Vagina (tissue), 2 donors: Measurements from ENCODE around the gene INTS12. TPM values are rescaled to one million over a fixed set of nuclear protein-coding genes. Genes with fewer than 3 reads are reported as not detected.
"Not testable (repeated sequence)": the region's sequence is repeated elsewhere in the genome, so short reads cannot be mapped to it uniquely, and the experiment has no call there.

Source experiments
- DNase-seq, 2 donors: peaks; one replicate each; pipeline ENCODE4 v3.0.0-alpha.2; 2017; ENCODE audit errors: extremely low spot score in 2 of 2
- H3K27ac ChIP-seq: fragments of 200-600 bp; sonication (generic); one replicate; pipeline ENCODE4 v1.5.1; 2019
- H3K27me3 ChIP-seq: fragments of 200-600 bp; sonication (generic); one replicate; pipeline ENCODE4 v1.5.1; 2019
- H3K36me3 ChIP-seq, 2 donors: fragments of 200-600 bp; sonication (generic); one replicate each; pipeline ENCODE4 v1.5.1; 2017 to 2019
- H3K4me1 ChIP-seq: fragments of 200-600 bp; sonication (generic); one replicate; pipeline ENCODE4 v1.5.1; 2019
- H3K4me3 ChIP-seq, 2 donors: fragments of 200-600 bp; sonication (generic); 1 replicate in 1 of 2; 2 replicates in 1 of 2; pipeline ENCODE4 v1.5.1; 2016 to 2019
- H3K9me3 ChIP-seq: fragments of 200-600 bp; sonication (generic); one replicate; pipeline ENCODE4 v1.5.1; 2019
- CTCF ChIP-seq, 3 experiments: fragments of 450-650 bp in 2 of 3; fragments of 200-600 bp in 1 of 3; sonication (generic) in 1 of 3; IDR thresholded peaks; one replicate each; pipeline ENCODE4 v1.5.1; 2017 to 2019; ENCODE audit warnings: antibody characterized with exemption in 3 of 3, mild to moderate bottlenecking in 2 of 3, moderate library complexity in 2 of 3
- POLR2A ChIP-seq, 2 donors: fragments of 450-650 bp; IDR thresholded peaks; one replicate each; pipeline ENCODE4 v1.6.1; 2017; ENCODE audit warnings: antibody characterized with exemption in 2 of 2, mild to moderate bottlenecking in 2 of 2, moderate library complexity in 2 of 2
- POLR2AphosphoS5 ChIP-seq, 2 donors: sonication (generic); formaldehyde crosslinking; IDR thresholded peaks; one replicate each; pipeline ENCODE4 v1.9.0; 2017; ENCODE audit warnings: antibody characterized with exemption in 2 of 2, mild to moderate bottlenecking in 2 of 2, low read depth in 1 of 2; ENCODE audit not compliant: insufficient read depth in 1 of 2
- intact Hi-C: fragments of 100-400 bp; cut with DNase I; formaldehyde crosslinking; loops from one replicate; pipeline ENCODE4 v1.15.1; 2023
- total RNA-seq: library from RNA; depleted of rRNA; stranded (reverse); fragments of >200 nt; gene quantifications from one replicate; pipeline ENCODE4 v1.2.3, GENCODE V29; 2016

The INTS12 gene
- total RNA-seq, 1 donor from 2014 or later: 18.2 TPM

DNA sequence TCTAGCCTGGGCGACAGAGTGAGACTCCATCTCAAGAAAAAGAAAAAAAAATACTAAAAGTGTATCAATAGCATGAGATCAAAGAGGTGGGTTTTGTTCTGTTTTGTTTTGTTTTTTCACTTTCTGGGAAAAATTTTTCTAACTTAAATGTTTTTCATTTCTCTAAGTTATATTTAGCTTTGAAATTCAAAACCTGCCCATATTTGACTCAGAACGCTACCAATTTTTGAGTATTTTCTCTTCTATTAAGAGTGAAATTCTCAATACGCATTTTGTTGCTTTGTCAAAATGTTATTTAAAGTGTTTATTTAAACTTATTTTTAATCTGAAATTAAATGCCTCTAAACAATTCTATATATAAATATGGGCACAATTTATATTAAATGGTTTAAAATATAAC, 39.7 kb upstream of the INTS12 start:
- Histone ChIP-seq H3K27ac (no peak overlapping the region), H3K27me3 (no peaks in the 10 kb centered on the region), H3K36me3 (no peaks in the 10 kb centered on the region), H3K4me1 (no peaks in the 10 kb centered on the region), H3K9me3 (no peaks in the 10 kb centered on the region), H3K4me3 (no peak overlapping the region)
- intact Hi-C loops: no loop called here
- no peak for DNase-seq
- TF ChIP-seq POLR2AphosphoS5 (IDR thresholded peaks at IDR 0.05; ENCODE audit: insufficient read depth in 1 of 2, low read depth in 1 of 2) (no peak), POLR2A (IDR thresholded peaks at IDR 0.05) (no peak), CTCF (IDR thresholded peaks at IDR 0.05) (no peak)

- intact Hi-C loops: no loop called here
- TF ChIP-seq CTCF (IDR thresholded peaks at IDR 0.05) (no peak), POLR2AphosphoS5 (IDR thresholded peaks at IDR 0.05; ENCODE audit: insufficient read depth in 1 of 2, low read depth in 1 of 2) (no peak), POLR2A (IDR thresholded peaks at IDR 0.05) (no peak)
- H3K36me3 ChIP-seq: no peaks in the 10 kb centered on the region
- no peaks in the 10 kb centered on the region for H3K27me3 ChIP-seq
- no peak for DNase-seq
- H3K4me3 ChIP-seq: no peak overlapping the region
- no peaks in the 10 kb centered on the region for H3K4me1 ChIP-seq
- peaks cover 7% of the 10 kb centered on the region for H3K9me3 ChIP-seq
- H3K27ac ChIP-seq: no peak overlapping the region
Observed at GRCh38 chr4:105741548-105741947, 33.1 kb upstream of the INTS12 start.

DNA sequence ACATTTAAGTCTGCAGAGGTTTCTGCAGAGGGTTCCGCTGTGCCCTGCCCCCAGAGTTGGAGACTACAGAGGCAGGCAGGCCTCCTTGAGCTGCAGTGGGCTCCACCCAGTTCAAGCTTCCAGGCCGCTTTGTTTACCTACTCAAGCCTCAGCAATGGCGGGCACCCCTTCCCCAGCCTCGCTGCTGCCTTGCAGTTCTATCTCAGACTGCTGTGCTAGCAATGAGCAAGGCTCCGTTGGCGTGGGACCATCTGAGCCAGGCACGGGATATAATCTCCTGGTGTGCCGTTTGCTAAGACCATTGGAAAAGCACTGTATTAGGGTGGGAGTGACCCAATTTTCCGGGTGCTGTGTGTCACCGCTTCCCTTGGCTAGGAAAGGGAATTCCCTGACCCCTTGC, 26.7 kb upstream of the INTS12 start:
- H3K4me3 ChIP-seq, intact Hi-C loops, H3K4me1 ChIP-seq, H3K36me3 ChIP-seq, H3K27me3 ChIP-seq, DNase-seq, H3K27ac ChIP-seq: not testable (repeated sequence)
- peaks cover 11% of the 10 kb centered on the region for H3K9me3 ChIP-seq

GRCh38 chr4:105729895-105730294, 21.4 kb upstream of the INTS12 start:
- H3K27me3 ChIP-seq, H3K4me1 ChIP-seq, DNase-seq, H3K4me3 ChIP-seq, intact Hi-C loops, H3K27ac ChIP-seq, H3K9me3 ChIP-seq: not testable (repeated sequence)
- H3K36me3 ChIP-seq: peaks cover 0 to 12% of the 10 kb centered on the region in 2 donors

DNA sequence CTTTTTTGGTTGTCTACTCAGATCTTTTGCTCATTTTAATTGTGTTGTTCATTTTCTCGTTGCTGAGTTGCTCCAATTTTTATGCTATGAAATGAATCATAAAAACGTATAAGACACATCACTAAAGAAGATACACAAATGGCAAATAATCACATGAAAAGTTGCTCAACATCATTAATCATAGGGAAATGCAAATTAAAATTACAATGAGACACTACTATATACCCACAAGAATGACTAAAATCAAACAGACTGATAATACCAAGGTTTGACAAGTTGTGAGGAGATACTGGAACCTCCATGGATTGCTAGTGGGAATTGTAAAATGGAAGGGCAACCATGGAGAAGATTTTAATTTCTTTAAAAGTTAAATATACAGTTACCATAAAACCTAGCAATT, 17.1 kb upstream of the INTS12 start:
- Histone ChIP-seq H3K9me3 (no peaks in the 10 kb centered on the region), H3K4me3 (no peak overlapping the region), H3K27me3 (no peaks in the 10 kb centered on the region), H3K4me1 (no peaks in the 10 kb centered on the region), H3K27ac (no peak overlapping the region), H3K36me3 (peaks cover 0 to 12% of the 10 kb centered on the region in 2 donors)
- TF ChIP-seq POLR2A (IDR thresholded peaks at IDR 0.05) (no peak), POLR2AphosphoS5 (IDR thresholded peaks at IDR 0.05; ENCODE audit: insufficient read depth in 1 of 2, low read depth in 1 of 2) (no peak), CTCF (IDR thresholded peaks at IDR 0.05) (no peak)
- DNase-seq: no peak
- intact Hi-C loops: no loop called here

DNA sequence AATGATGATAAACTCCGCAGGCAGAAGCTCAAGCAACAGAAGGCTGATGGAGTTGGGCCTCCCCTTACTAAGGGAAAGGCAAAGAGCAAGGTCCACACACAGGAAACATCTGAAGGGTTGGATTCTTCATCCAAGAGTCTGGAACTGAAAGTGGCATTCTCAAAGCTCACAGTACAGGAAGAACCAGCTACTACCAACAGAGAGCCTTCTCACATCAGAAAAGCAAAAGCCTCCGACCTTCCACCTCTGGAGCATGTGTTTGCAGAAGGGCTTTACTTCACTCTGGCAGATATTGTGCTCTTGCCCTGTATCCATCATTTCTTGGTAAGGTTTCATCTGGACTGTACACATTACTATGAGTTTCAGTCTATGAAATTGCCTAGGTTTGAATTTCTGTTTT, 10.7 kb upstream of the INTS12 start:
- no peaks in the 10 kb centered on the region for H3K27me3 ChIP-seq
- H3K27ac ChIP-seq: no peak overlapping the region
- intact Hi-C loops: no loop called here
- TF ChIP-seq POLR2AphosphoS5 (IDR thresholded peaks at IDR 0.05; ENCODE audit: insufficient read depth in 1 of 2, low read depth in 1 of 2) (no peak), POLR2A (IDR thresholded peaks at IDR 0.05) (no peak), CTCF (IDR thresholded peaks at IDR 0.05) (no peak)
- no peak overlapping the region for H3K4me3 ChIP-seq
- no peak for DNase-seq
- H3K4me1 ChIP-seq: no peaks in the 10 kb centered on the region
- H3K36me3 ChIP-seq: no peaks in the 10 kb centered on the region
- no peaks in the 10 kb centered on the region for H3K9me3 ChIP-seq
